ENCODE results near the gene CCDC150. TPM values are rescaled to one million over a fixed set of nuclear protein-coding genes. Genes with fewer than 3 reads are reported as not detected.

CCDC150 gene
- total and polyA plus RNA-seq, 2 of the 8 experiments (the other 6 are each of a cell fraction or from before 2014, with no cell fraction given) = 8.3 to 31.9 TPM

- Histone ChIP-seq H3K4me1 (replicated peaks in 1 of 4; ENCODE audit: control insufficient read depth in 3 of 4, insufficient read depth in 4 of 4, low read length in 3 of 4) (no peaks in the 10 kb centered on the region), H2BK15ac (ENCODE audit: low read length) (no peak overlapping the region), H2BK120ac (replicated peaks; ENCODE audit: low read depth, low read length) (no peak overlapping the region), H3K4me2 (ENCODE audit: insufficient read depth in 1 of 2, low read depth in 2 of 2, low read length in 2 of 2) (no peak overlapping the region), H2BK20ac (ENCODE audit: low read length) (no peak overlapping the region), H3K36me3 (ENCODE audit: control insufficient read depth in 2 of 4, insufficient read depth in 4 of 4, low read length in 3 of 4) (peaks cover 0 to 36% (median 21%) of the 10 kb centered on the region in 4 experiments; a peak in 6 of 8 replicates), H3K79me2 (ENCODE audit: control insufficient read depth in 1 of 2, insufficient read depth in 2 of 2, low read length in 2 of 2) (no peaks in the 10 kb centered on the region), H3K79me1 (ENCODE audit: low read depth, low read length) (no peaks in the 10 kb centered on the region), H3K23me2 (ENCODE audit: low read depth, low read length) (no peaks in the 10 kb centered on the region), H3K9me3 (ENCODE audit: insufficient read depth in 2 of 2, low read depth in 1 of 2, low read length in 1 of 2) (no peaks in the 10 kb centered on the region), H3K27me3 (replicated peaks in 1 of 4; ENCODE audit: control insufficient read depth in 3 of 4, extremely low read depth in 1 of 4, insufficient read depth in 3 of 4, low read length in 3 of 4) (no peaks in the 10 kb centered on the region), H3K56ac (replicated peaks; ENCODE audit: insufficient read length, low read depth, low read length) (no peak overlapping the region), H3K4ac (replicated peaks; ENCODE audit: insufficient read length, low read depth, low read length) (no peak overlapping the region), H2AFZ (ENCODE audit: low read length) (no peak overlapping the region), H4K8ac (ENCODE audit: extremely low read depth, insufficient read depth, low read length) (no peak overlapping the region), H4K91ac (replicated peaks; ENCODE audit: insufficient read length, low read length) (no peak overlapping the region), H3K9ac (replicated peaks in 1 of 4; ENCODE audit: extremely low read depth in 1 of 4, low read depth in 3 of 4, low read length in 3 of 4) (no peak overlapping the region), H3K14ac (ENCODE audit: insufficient read length) (no peak overlapping the region), H2BK12ac (ENCODE audit: low read depth, low read length) (no peak overlapping the region), H2AK5ac (ENCODE audit: low read depth, low read length) (no peak overlapping the region), H4K20me1 (replicated peaks in 1 of 2; ENCODE audit: control insufficient read depth in 1 of 2, insufficient read depth in 2 of 2, low read length in 2 of 2) (no peaks in the 10 kb centered on the region), H3K27ac (ENCODE audit: low read depth, low read length) (no peak overlapping the region), H3K23ac (ENCODE audit: insufficient read length) (no peak overlapping the region), H2BK5ac (ENCODE audit: low read depth, low read length) (no peak overlapping the region), H4K5ac (ENCODE audit: insufficient read length, low read depth, low read length) (no peak overlapping the region), H3K4me3 (ENCODE audit: extremely low read depth in 1 of 4, insufficient read depth in 2 of 4, low read depth in 3 of 4, low read length in 4 of 4) (no peak overlapping the region), H3K18ac (ENCODE audit: extremely low read depth, low read length) (no peak overlapping the region)
- ChIA-PET POLR2A (ENCODE audit: partially characterized antibody) (no interaction called here), CTCF (ENCODE audit: partially characterized antibody) (no interaction called here)
- FAIRE-seq = no peak
- no peak for DNase-seq (ENCODE audit: low read depth in 1 of 2, low spot score in 2 of 2)
- TF ChIP-seq JUND (IDR thresholded peaks at IDR 0.05; ENCODE audit: low read length) (no peak), FOSL1 (IDR thresholded peaks at IDR 0.05; ENCODE audit: insufficient read depth, low read depth, low read length) (no peak), USF2 (IDR thresholded peaks at IDR 0.05; ENCODE audit: low read length) (no peak), KDM5A (IDR thresholded peaks at IDR 0.05; ENCODE audit: low read length) (no peak), POLR2A (IDR thresholded peaks at IDR 0.05; ENCODE audit: control extremely low read depth in 1 of 2, low read depth in 2 of 2, low read length in 2 of 2) (no peak), TAF7 (optimal IDR thresholded peaks at IDR 0.05; ENCODE audit: borderline replicate concordance, low read depth, low read length) (no peak), RNF2 (IDR thresholded peaks at IDR 0.05; ENCODE audit: borderline replicate concordance, low read depth, low read length, missing control alignments, poor library complexity, severe bottlenecking) (no peak), YY1 (IDR thresholded peaks at IDR 0.05; ENCODE audit: low read depth, low read length) (no peak), SP1 (IDR thresholded peaks at IDR 0.05; ENCODE audit: low read depth, low read length) (no peak)
Measured at GRCh38 chr2:196679368-196679767, 39.9 kb downstream of the CCDC150 start.
